Choroid plexus epithelial cell (primary cell): ENCODE results near the gene SLC16A7.

Experiments used
- DNase-seq: peaks from one replicate; pipeline ENCODE4 v3.0.0-alpha.2; 2010; ENCODE audit warnings: low read depth
- H3K4me3 ChIP-seq: 2 replicates; pipeline ENCODE4 v1.5.1; 2011; ENCODE audit warnings: low read depth, mild to moderate bottlenecking, control low read depth, low read length, moderate library complexity
- TF ChIP-seq, protein P1 (sequence below): conservative IDR thresholded peaks from 2 replicates; pipeline ENCODE4 v1.5.1; 2011; ENCODE audit warnings: low read depth, mild to moderate bottlenecking, control low read depth, inconsistent platforms, low read length, moderate library complexity

Gene SLC16A7

GRCh38 chr12:59660921-59661597 lies 65.2 kb downstream of the SLC16A7 start:
- no peak overlapping the region for H3K4me3 ChIP-seq
- no peak for DNase-seq
- TF ChIP-seq, protein P1, sequence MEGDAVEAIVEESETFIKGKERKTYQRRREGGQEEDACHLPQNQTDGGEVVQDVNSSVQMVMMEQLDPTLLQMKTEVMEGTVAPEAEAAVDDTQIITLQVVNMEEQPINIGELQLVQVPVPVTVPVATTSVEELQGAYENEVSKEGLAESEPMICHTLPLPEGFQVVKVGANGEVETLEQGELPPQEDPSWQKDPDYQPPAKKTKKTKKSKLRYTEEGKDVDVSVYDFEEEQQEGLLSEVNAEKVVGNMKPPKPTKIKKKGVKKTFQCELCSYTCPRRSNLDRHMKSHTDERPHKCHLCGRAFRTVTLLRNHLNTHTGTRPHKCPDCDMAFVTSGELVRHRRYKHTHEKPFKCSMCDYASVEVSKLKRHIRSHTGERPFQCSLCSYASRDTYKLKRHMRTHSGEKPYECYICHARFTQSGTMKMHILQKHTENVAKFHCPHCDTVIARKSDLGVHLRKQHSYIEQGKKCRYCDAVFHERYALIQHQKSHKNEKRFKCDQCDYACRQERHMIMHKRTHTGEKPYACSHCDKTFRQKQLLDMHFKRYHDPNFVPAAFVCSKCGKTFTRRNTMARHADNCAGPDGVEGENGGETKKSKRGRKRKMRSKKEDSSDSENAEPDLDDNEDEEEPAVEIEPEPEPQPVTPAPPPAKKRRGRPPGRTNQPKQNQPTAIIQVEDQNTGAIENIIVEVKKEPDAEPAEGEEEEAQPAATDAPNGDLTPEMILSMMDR: no peak

DNA sequence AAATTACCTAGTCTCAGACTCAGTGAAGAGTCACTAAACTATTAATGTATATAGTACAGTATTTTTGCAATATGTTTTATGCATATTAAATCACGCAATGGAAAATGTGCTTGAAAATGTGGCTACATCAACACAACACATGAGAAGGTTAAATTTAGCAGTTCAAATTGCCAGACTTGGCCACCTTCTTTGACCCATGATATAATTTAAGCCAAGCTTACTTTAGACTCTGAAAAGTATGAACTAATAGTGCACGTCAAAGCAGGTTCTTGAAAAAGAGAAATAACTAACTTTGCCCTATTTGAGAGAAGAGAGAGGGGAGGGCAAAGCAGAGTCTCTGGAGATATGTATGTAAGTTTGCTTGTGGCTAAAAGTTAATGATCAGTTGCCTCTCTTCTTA lies 68.7 kb downstream of the SLC16A7 start:
- TF ChIP-seq, protein P1: no peak
- DNase-seq: no peak
- no peak overlapping the region for H3K4me3 ChIP-seq

- no peak overlapping the region for H3K4me3 ChIP-seq
- TF ChIP-seq, protein P1: no peak
- no peak for DNase-seq
Measured at GRCh38 chr12:59665701-59666100, 69.9 kb downstream of the SLC16A7 start.

GRCh38 chr12:59668674-59669073 lies 72.8 kb downstream of the SLC16A7 start:
- no peak for DNase-seq
- H3K4me3 ChIP-seq: no peak overlapping the region
- TF ChIP-seq, protein P1: no peak

DNA sequence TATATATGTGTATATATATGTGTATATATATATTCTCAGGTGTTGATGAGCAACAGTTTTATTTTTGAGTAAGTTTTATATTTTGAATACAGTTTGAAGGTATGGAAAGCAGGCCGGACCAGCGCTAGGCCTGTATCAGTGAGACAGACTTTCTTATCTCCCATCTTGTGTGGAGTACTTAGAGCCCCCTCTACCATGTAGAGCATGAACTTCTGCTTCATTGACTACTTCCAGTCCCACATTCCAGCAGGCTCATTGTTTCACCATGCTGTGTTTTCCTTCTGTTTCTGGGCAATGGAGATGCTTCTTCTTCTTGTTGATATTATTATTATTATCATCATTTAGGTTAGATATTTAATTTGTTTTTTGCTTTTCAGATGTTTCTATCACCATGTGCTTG lies 76.4 kb downstream of the SLC16A7 start:
- no peak overlapping the region for H3K4me3 ChIP-seq
- TF ChIP-seq, protein P1: no peak
- DNase-seq: no peak

DNA sequence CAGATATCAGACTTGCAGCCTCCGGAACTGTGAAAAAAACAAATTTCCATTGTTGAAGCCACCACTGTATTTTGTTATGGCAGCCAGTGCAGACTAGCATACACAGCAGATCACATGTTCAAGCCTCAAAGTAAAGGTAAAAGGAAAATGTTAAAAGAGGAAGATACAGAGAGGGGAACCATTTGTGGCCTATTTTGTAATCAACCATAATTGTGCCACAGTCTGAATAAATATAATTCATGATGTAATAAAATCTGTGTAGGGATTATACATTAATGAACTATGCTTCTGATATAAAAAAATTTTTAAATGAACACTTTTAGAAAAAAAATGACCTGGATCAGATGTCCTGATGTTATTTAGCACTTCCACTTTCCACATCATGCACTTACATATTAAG lies 79.6 kb downstream of the SLC16A7 start:
- DNase-seq: no peak
- H3K4me3 ChIP-seq: no peak overlapping the region
- TF ChIP-seq, protein P1: no peak

GRCh38 chr12:59677857-59678256 lies 82.0 kb downstream of the SLC16A7 start:
- TF ChIP-seq, protein P1: no peak
- no peak overlapping the region for H3K4me3 ChIP-seq
- no peak for DNase-seq
